Suprapubic skin (tissue), 4 donors: ENCODE results near the gene CBX4.

Experiments
- CTCF ChIP-seq, 2 donors: fragments of 200-600 bp in 1 of 2; fragments of 450-650 bp in 1 of 2; sonication (generic) in 1 of 2; IDR thresholded peaks; one replicate each; pipeline ENCODE4 v1.5.1; 2016 to 2019; ENCODE audit warnings: antibody characterized with exemption in 2 of 2, mild to moderate bottlenecking in 1 of 2, moderate library complexity in 1 of 2
- EP300 ChIP-seq: sonication (generic); formaldehyde crosslinking; IDR thresholded peaks from one replicate; pipeline ENCODE4 v1.6.1; 2017; ENCODE audit warnings: antibody characterized with exemption
- POLR2A ChIP-seq, 2 donors: fragments of 450-650 bp; IDR thresholded peaks; one replicate each; pipeline ENCODE4 v1.6.1; 2017; ENCODE audit warnings: antibody characterized with exemption in 2 of 2, mild to moderate bottlenecking in 2 of 2, moderate library complexity in 2 of 2
- POLR2AphosphoS5 ChIP-seq, 3 donors: sonication (generic); formaldehyde crosslinking; IDR thresholded peaks; one replicate each; pipeline ENCODE4 v1.6.1; 2017; ENCODE audit warnings: antibody characterized with exemption in 3 of 3

GRCh38 chr17:79887451-79887991 lies 48.3 kb upstream of the CBX4 start:
- no peak for TF ChIP-seq CTCF (IDR thresholded peaks at IDR 0.05)
- no peak for TF ChIP-seq POLR2AphosphoS5 (IDR thresholded peaks at IDR 0.05)
- TF ChIP-seq EP300 = no peak
- TF ChIP-seq POLR2A (IDR thresholded peaks at IDR 0.05) = no peak
